HepG2 (cell line): ENCODE measurements around the gene YEATS4. TPM values are rescaled to one million over a fixed set of nuclear protein-coding genes. Genes with fewer than 3 reads are reported as not detected.

Experiments used
- ATM ChIP-seq: fragments of 450-650 bp; IDR thresholded peaks from 2 replicates; pipeline ENCODE4 v1.7.1; 2017; ENCODE audit warnings: mild to moderate bottlenecking, borderline replicate concordance
- HES4 ChIP-seq: sonication (generic); formaldehyde crosslinking; IDR thresholded peaks from 2 replicates; pipeline ENCODE4 v1.9.0; 2021; ENCODE audit warnings: mild to moderate bottlenecking, missing genetic modification reagents, borderline replicate concordance
- HHEX ChIP-seq: IDR thresholded peaks from 2 replicates; pipeline ENCODE4 v1.6.1; 2016; ENCODE audit warnings: control low read depth
- HNF4G ChIP-seq, 2 experiments: sonication (generic) in 1 of 2; formaldehyde crosslinking in 1 of 2; IDR thresholded peaks; 2 replicates each; pipeline versions ENCODE4 v1.4.0 to v1.6.1; 2011 to 2020; ENCODE audit warnings: borderline replicate concordance in 2 of 2, low read depth in 2 of 2, mild to moderate bottlenecking in 2 of 2, low read length in 1 of 2, missing genetic modification reagents in 1 of 2, moderate library complexity in 1 of 2
- IRF2 ChIP-seq: IDR thresholded peaks from 2 replicates; pipeline ENCODE4 v1.6.1; 2018; ENCODE audit warnings: missing genetic modification reagents, missing compliant biosample characterization
- KAT8 ChIP-seq: IDR thresholded peaks from 2 replicates; pipeline ENCODE4 v1.6.1; 2016; ENCODE audit warnings: missing genetic modification reagents, missing compliant biosample characterization
- MEF2D ChIP-seq: sonication (generic); formaldehyde crosslinking; IDR thresholded peaks from 2 replicates; pipeline ENCODE4 v1.5.1; 2020; ENCODE audit warnings: mild to moderate bottlenecking, missing genetic modification reagents
- NFIB ChIP-seq: sonication (generic); formaldehyde crosslinking; IDR thresholded peaks from 2 replicates; pipeline ENCODE4 v1.9.0; 2021; ENCODE audit warnings: missing genetic modification reagents, mild to moderate bottlenecking, borderline replicate concordance
- NKX3-1 ChIP-seq: sonication (generic); formaldehyde crosslinking; IDR thresholded peaks from 2 replicates; pipeline ENCODE4 v1.5.0; 2020; ENCODE audit warnings: missing genetic modification reagents
- SALL1 ChIP-seq: sonication (generic); formaldehyde crosslinking; IDR thresholded peaks from 2 replicates; pipeline ENCODE4 v1.8.0; 2022; ENCODE audit warnings: mild to moderate bottlenecking, missing genetic modification reagents
- SMAD1 ChIP-seq: sonication (generic); formaldehyde crosslinking; IDR thresholded peaks from 2 replicates; pipeline ENCODE4 v1.4.0; 2020; ENCODE audit warnings: missing genetic modification reagents, low read depth, mild to moderate bottlenecking, borderline replicate concordance
- TCF7L2 ChIP-seq: IDR thresholded peaks from 2 replicates; pipeline ENCODE4 v1.6.1; 2011; ENCODE audit warnings: mild to moderate bottlenecking, low read depth, low read length, moderate library complexity
- ZFAT ChIP-seq: sonication (generic); formaldehyde crosslinking; conservative IDR thresholded peaks from 2 replicates; pipeline ENCODE4 v1.8.1; 2023; ENCODE audit warnings: missing genetic modification reagents, inconsistent platforms
- ZFYVE20 ChIP-seq: sonication (generic); formaldehyde crosslinking; IDR thresholded peaks from 2 replicates; pipeline ENCODE4 v1.8.0; 2023; ENCODE audit warnings: low read depth, mild to moderate bottlenecking, moderate library complexity, missing genetic modification reagents, borderline replicate concordance
- ZNF3 ChIP-seq: IDR thresholded peaks from 2 replicates; pipeline ENCODE4 v1.7.0; 2017; ENCODE audit warnings: inconsistent platforms
- ZNF510 ChIP-seq: sonication (generic); formaldehyde crosslinking; IDR thresholded peaks from 2 replicates; pipeline ENCODE4 v1.4.0; 2020; ENCODE audit warnings: low read depth, mild to moderate bottlenecking, missing genetic modification reagents
- ZNF776 ChIP-seq: sonication (generic); formaldehyde crosslinking; IDR thresholded peaks from 2 replicates; pipeline ENCODE4 v1.4.0; 2020; ENCODE audit warnings: mild to moderate bottlenecking, missing genetic modification reagents
- polyA plus RNA-seq, 8 experiments: library from polyadenylated mRNA; depleted of rRNA in 3 of 8; stranded (reverse) in 7 of 8; unstranded in 1 of 8; fragments of >200 nt; fragmentation: Illumina TruSeq in 4 of 8; extraction: Trizol in 4 of 8; gene quantifications; 2 replicates each; pipeline versions ENCODE4 v1.2.1 to v1.2.3, GENCODE V29; 2011 to 2016; ENCODE audit warnings: low read depth in 4 of 8, missing spikeins in 1 of 8, mixed read lengths in 1 of 8; ENCODE audit not compliant: insufficient read depth in 1 of 8
- total RNA-seq, 5 experiments: library from RNA; depleted of rRNA; stranded (reverse); fragments of >200 nt; fragmentation: Illumina TruSeq; extraction: Trizol; gene quantifications; 2 replicates each; pipeline ENCODE4 v1.2.3, GENCODE V29; 2016; ENCODE audit warnings: low read depth in 1 of 5
- TF ChIP-seq, protein P1 (sequence below): sonication (generic); formaldehyde crosslinking; IDR thresholded peaks from 2 replicates; pipeline ENCODE4 v1.9.0; 2022; ENCODE audit warnings: missing genetic modification reagents, mild to moderate bottlenecking, borderline replicate concordance
- TF ChIP-seq, protein P2 (sequence below): sonication (generic); formaldehyde crosslinking; IDR thresholded peaks from 2 replicates; pipeline ENCODE4 v1.8.0; 2022; ENCODE audit warnings: mild to moderate bottlenecking, missing genetic modification reagents, moderate library complexity
- TF ChIP-seq, protein P3 (sequence below): sonication (generic); formaldehyde crosslinking; IDR thresholded peaks from 2 replicates; pipeline ENCODE4 v1.8.0; 2022; ENCODE audit warnings: missing genetic modification reagents, mild to moderate bottlenecking, borderline replicate concordance
- TF ChIP-seq, protein P4 (sequence below): IDR thresholded peaks from 2 replicates; pipeline ENCODE4 v1.6.1; 2016; ENCODE audit warnings: missing biosample characterization, missing genetic modification reagents, low read depth
- TF ChIP-seq, protein P5 (sequence below): sonication (generic); formaldehyde crosslinking; IDR thresholded peaks from 2 replicates; pipeline ENCODE4 v1.4.0; 2020; ENCODE audit warnings: mild to moderate bottlenecking, missing genetic modification reagents
- TF ChIP-seq, protein P6 (sequence below): sonication (generic); formaldehyde crosslinking; IDR thresholded peaks from 2 replicates; pipeline ENCODE4 v1.5.0; 2020; ENCODE audit warnings: missing genetic modification reagents

YEATS4 gene
- total and polyA plus RNA-seq, 2 of the 13 experiments (the other 11 are each of a cell fraction or from before 2014, with no cell fraction given), result 16.8 to 45.0 TPM

DNA sequence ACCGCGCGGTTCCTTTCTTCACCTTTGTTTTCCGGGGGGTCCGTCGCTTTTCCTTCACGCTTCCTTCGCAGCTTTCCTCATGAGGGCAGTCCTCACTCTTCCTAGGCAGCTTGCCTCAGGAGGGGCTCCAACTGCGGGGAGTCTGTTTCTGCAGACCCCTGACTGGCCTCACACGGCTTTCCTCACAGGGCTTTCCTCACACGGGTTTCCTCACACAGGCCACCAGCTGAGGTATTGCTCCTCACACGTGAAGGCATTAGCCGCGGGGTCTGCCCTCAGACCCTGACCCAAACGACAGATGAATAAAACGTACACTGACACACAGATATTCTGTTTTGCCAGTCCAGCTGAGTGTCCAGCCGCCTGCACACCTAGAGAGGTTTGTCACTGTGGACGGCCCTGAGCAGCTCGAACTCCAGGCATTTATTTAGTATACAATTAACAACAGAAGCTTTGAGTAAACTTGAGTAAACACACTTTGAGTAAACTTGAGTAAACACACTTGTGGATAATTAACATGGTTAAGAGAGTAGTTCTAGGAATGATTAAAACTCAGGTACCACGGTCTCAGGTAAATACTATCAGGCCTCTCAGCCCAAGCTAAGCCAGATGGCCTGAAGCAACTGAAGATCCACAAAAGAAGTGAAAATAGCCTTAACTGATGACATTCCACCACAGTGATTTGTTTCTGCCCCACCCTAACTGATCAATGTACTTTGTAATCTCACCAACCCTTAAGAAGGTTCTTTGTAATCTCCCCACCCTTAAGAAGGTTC, 27.4 kb upstream of the YEATS4 start (continued):
- TF ChIP-seq, protein P1, sequence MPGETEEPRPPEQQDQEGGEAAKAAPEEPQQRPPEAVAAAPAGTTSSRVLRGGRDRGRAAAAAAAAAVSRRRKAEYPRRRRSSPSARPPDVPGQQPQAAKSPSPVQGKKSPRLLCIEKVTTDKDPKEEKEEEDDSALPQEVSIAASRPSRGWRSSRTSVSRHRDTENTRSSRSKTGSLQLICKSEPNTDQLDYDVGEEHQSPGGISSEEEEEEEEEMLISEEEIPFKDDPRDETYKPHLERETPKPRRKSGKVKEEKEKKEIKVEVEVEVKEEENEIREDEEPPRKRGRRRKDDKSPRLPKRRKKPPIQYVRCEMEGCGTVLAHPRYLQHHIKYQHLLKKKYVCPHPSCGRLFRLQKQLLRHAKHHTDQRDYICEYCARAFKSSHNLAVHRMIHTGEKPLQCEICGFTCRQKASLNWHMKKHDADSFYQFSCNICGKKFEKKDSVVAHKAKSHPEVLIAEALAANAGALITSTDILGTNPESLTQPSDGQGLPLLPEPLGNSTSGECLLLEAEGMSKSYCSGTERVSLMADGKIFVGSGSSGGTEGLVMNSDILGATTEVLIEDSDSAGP (CRISPR knock-in tag), result peak; percentile 39; the same call in 1 of the 2 replicates
- TF ChIP-seq NKX3-1 (CRISPR knock-in tag) (peak; percentile 72; the same call in 1 of the 2 replicates), NFIB (CRISPR knock-in tag) (no peak), HES4 (CRISPR knock-in tag) (0 out of 2 replicates have a peak, but pooled peaks have one; percentile 36), SMAD1 (no peak), MEF2D (CRISPR knock-in tag) (no peak), IRF2 (CRISPR knock-in tag) (no peak), ZNF776 (CRISPR knock-in tag) (no peak), HHEX (CRISPR knock-in tag) (no peak), SALL1 (CRISPR knock-in tag) (peak; percentile 34; the same call in 1 of the 2 replicates), ZFYVE20 (CRISPR knock-in tag) (no peak), ZNF3 (CRISPR knock-in tag) (no peak), ZNF510 (CRISPR knock-in tag) (no peak), TCF7L2 (no peak), HNF4G (IDR thresholded peaks at IDR 0.05; ENCODE audit: borderline replicate concordance, low read depth, low read length) (no peak), HNF4G (CRISPR knock-in tag; IDR thresholded peaks at IDR 0.05; ENCODE audit: borderline replicate concordance, low read depth) (no peak), ATM (no peak), ZFAT (peak; percentile 67; the same call in 1 of the 2 replicates), KAT8 (CRISPR knock-in tag) (no peak)
- TF ChIP-seq, protein P2, sequence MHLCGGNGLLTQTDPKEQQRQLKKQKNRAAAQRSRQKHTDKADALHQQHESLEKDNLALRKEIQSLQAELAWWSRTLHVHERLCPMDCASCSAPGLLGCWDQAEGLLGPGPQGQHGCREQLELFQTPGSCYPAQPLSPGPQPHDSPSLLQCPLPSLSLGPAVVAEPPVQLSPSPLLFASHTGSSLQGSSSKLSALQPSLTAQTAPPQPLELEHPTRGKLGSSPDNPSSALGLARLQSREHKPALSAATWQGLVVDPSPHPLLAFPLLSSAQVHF (CRISPR knock-in tag), result no peak
- TF ChIP-seq, protein P3, sequence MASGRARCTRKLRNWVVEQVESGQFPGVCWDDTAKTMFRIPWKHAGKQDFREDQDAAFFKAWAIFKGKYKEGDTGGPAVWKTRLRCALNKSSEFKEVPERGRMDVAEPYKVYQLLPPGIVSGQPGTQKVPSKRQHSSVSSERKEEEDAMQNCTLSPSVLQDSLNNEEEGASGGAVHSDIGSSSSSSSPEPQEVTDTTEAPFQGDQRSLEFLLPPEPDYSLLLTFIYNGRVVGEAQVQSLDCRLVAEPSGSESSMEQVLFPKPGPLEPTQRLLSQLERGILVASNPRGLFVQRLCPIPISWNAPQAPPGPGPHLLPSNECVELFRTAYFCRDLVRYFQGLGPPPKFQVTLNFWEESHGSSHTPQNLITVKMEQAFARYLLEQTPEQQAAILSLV (CRISPR knock-in tag), result no peak
- TF ChIP-seq, protein P4, sequence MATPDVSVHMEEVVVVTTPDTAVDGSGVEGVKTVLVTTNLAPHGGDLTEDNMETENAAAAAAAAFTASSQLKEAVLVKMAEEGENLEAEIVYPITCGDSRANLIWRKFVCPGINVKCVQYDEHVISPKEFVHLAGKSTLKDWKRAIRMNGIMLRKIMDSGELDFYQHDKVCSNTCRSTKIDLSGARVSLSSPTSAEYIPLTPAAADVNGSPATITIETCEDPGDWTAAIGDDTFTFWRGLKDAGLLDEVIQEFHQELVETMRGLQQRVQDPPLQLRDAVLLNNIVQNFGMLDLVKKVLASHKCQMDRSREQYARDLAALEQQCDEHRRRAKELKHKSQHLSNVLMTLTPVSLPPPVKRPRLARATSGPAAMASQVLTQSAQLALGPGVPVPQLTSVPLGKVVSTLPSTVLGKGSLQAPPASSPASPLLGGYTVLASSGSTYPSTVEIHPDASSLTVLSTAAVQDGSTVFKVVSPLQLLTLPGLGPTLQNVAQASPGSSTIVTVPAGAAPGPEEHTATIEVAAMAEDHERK (CRISPR knock-in tag), result no peak
- TF ChIP-seq, protein P5, sequence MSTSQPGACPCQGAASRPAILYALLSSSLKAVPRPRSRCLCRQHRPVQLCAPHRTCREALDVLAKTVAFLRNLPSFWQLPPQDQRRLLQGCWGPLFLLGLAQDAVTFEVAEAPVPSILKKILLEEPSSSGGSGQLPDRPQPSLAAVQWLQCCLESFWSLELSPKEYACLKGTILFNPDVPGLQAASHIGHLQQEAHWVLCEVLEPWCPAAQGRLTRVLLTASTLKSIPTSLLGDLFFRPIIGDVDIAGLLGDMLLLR, result peak; percentile 27; the same call in 1 of the 2 replicates
- TF ChIP-seq, protein P6, sequence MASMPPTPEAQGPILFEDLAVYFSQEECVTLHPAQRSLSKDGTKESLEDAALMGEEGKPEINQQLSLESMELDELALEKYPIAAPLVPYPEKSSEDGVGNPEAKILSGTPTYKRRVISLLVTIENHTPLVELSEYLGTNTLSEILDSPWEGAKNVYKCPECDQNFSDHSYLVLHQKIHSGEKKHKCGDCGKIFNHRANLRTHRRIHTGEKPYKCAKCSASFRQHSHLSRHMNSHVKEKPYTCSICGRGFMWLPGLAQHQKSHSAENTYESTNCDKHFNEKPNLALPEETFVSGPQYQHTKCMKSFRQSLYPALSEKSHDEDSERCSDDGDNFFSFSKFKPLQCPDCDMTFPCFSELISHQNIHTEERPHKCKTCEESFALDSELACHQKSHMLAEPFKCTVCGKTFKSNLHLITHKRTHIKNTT (CRISPR knock-in tag), result no peak
